H9 (cell line): ENCODE measurements around the gene NHS. TPM values are rescaled to one million over a fixed set of nuclear protein-coding genes. Genes with fewer than 3 reads are reported as not detected.

Experiments
- DNase-seq: peaks from one replicate; pipeline ENCODE4 v3.0.0-alpha.2; 2017
- H2AFZ ChIP-seq: one replicate; pipeline ENCODE4 v1.6.1; 2013; ENCODE audit warnings: mild to moderate bottlenecking, low read length, control low read depth, moderate library complexity
- H2AK5ac ChIP-seq: 2 replicates; pipeline ENCODE4 v1.6.1; 2013; ENCODE audit warnings: low read length, control low read depth, mixed read lengths; ENCODE audit not compliant: insufficient read length
- H2BK120ac ChIP-seq: one replicate; pipeline ENCODE4 v1.6.1; 2013; ENCODE audit warnings: low read depth, mild to moderate bottlenecking, low read length, control low read depth, inconsistent platforms; ENCODE audit not compliant: poor library complexity, severe bottlenecking
- H2BK12ac ChIP-seq: 2 replicates; pipeline ENCODE4 v1.6.1; 2013; ENCODE audit warnings: low read length, control low read depth, mixed read lengths, low read depth; ENCODE audit not compliant: insufficient read length
- H2BK15ac ChIP-seq: 2 replicates; pipeline ENCODE4 v1.6.1; 2013; ENCODE audit warnings: low read depth, low read length, control low read depth
- H2BK20ac ChIP-seq: one replicate; pipeline ENCODE4 v1.6.1; 2013; ENCODE audit warnings: low read depth, mild to moderate bottlenecking, low read length, control low read depth, inconsistent platforms; ENCODE audit not compliant: poor library complexity, severe bottlenecking
- H2BK5ac ChIP-seq: 2 replicates; pipeline ENCODE4 v1.6.1; 2013; ENCODE audit warnings: low read length, control low read depth, mixed read lengths; ENCODE audit not compliant: insufficient read length
- H3K14ac ChIP-seq: 2 replicates; pipeline ENCODE4 v1.6.1; 2013; ENCODE audit warnings: low read length, control low read depth; ENCODE audit not compliant: insufficient read depth
- H3K18ac ChIP-seq: 2 replicates; pipeline ENCODE4 v1.6.1; 2013; ENCODE audit warnings: low read depth, mild to moderate bottlenecking, mixed read lengths, low read length, control low read depth; ENCODE audit not compliant: insufficient read length
- H3K23ac ChIP-seq: 2 replicates; pipeline ENCODE4 v1.6.1; 2013; ENCODE audit warnings: low read length, control low read depth, mixed read lengths, low read depth; ENCODE audit not compliant: insufficient read length
- H3K23me2 ChIP-seq: 2 replicates; pipeline ENCODE4 v1.6.1; 2013; ENCODE audit warnings: low read depth, mild to moderate bottlenecking, mixed read lengths, low read length, control low read depth; ENCODE audit not compliant: insufficient read length, poor library complexity, severe bottlenecking
- H3K27ac ChIP-seq: 2 replicates; pipeline ENCODE4 v1.5.1; 2013; ENCODE audit warnings: low read length, control low read depth, mixed read lengths, low read depth; ENCODE audit not compliant: insufficient read length
- H3K27me3 ChIP-seq: 2 replicates; pipeline ENCODE4 v1.6.1; 2013; ENCODE audit warnings: low read length, control low read depth, inconsistent platforms; ENCODE audit not compliant: insufficient read depth
- H3K4ac ChIP-seq: 2 replicates; pipeline ENCODE4 v1.6.1; 2013; ENCODE audit warnings: low read depth, mild to moderate bottlenecking, control low read depth, inconsistent platforms, low read length, moderate library complexity
- H3K4me1 ChIP-seq: 2 replicates; pipeline ENCODE4 v1.6.1; 2013; ENCODE audit warnings: low read length, control low read depth, inconsistent platforms; ENCODE audit not compliant: insufficient read depth
- H3K4me2 ChIP-seq: 2 replicates; pipeline ENCODE4 v1.6.1; 2013; ENCODE audit warnings: low read length, control low read depth, mixed read lengths; ENCODE audit not compliant: insufficient read length, insufficient read depth
- H3K56ac ChIP-seq: 2 replicates; pipeline ENCODE4 v1.6.1; 2013; ENCODE audit warnings: low read depth, mild to moderate bottlenecking, mixed read lengths, low read length, control low read depth; ENCODE audit not compliant: insufficient read length
- H3K79me1 ChIP-seq: 2 replicates; pipeline ENCODE4 v1.6.1; 2013; ENCODE audit warnings: low read depth, mild to moderate bottlenecking, moderate library complexity, low read length, control low read depth, inconsistent platforms; ENCODE audit not compliant: insufficient read depth, poor library complexity, severe bottlenecking
- H3K79me2 ChIP-seq: 2 replicates; pipeline ENCODE4 v1.6.1; 2013; ENCODE audit warnings: low read length, control low read depth, inconsistent platforms; ENCODE audit not compliant: insufficient read depth
- H3K9ac ChIP-seq: 2 replicates; pipeline ENCODE4 v1.6.1; 2013; ENCODE audit warnings: low read length, control low read depth, mixed read lengths; ENCODE audit not compliant: insufficient read length; ENCODE audit errors: extremely low read depth
- H3K9me3 ChIP-seq: one replicate; pipeline ENCODE4 v1.6.1; 2013; ENCODE audit warnings: low read depth, low read length, inconsistent platforms; ENCODE audit not compliant: control insufficient read depth
- H3T11ph ChIP-seq: one replicate; pipeline ENCODE4 v1.6.1; 2013; ENCODE audit warnings: mild to moderate bottlenecking, low read length, control low read depth, inconsistent platforms
- H4K20me1 ChIP-seq: one replicate; pipeline ENCODE4 v1.6.1; 2013; ENCODE audit not compliant: control insufficient read depth, insufficient read length, insufficient read depth
- H4K5ac ChIP-seq: 2 replicates; pipeline ENCODE4 v1.6.1; 2013; ENCODE audit warnings: low read depth, mild to moderate bottlenecking, mixed read lengths, low read length, control low read depth; ENCODE audit not compliant: insufficient read length
- H4K8ac ChIP-seq: replicated peaks from 2 replicates; pipeline ENCODE4 v1.6.1; 2013; ENCODE audit warnings: low read length, control low read depth, mixed read lengths, low read depth; ENCODE audit not compliant: insufficient read length
- H4K91ac ChIP-seq: 2 replicates; pipeline ENCODE4 v1.6.1; 2013; ENCODE audit warnings: low read depth, mild to moderate bottlenecking, moderate library complexity, mixed read lengths, low read length, control low read depth; ENCODE audit not compliant: insufficient read length
- H3K27ac Mint-ChIP-seq, 3 experiments: 2 replicates in 2 of 3; 3 replicates in 1 of 3; pipeline ENCODE4 v1.8.0; 2020 to 2021; ENCODE audit warnings: mixed read lengths in 3 of 3, mild to moderate bottlenecking in 1 of 3, moderate library complexity in 1 of 3
- H3K27me3 Mint-ChIP-seq: 2 replicates; pipeline ENCODE4 v1.8.0; 2021; ENCODE audit warnings: low read depth, mild to moderate bottlenecking, moderate library complexity, mixed read lengths
- H3K36me3 Mint-ChIP-seq, 3 experiments: 2 replicates in 2 of 3; 3 replicates in 1 of 3; pipeline ENCODE4 v1.8.0; 2020 to 2021; ENCODE audit warnings: low read depth in 3 of 3, mixed read lengths in 3 of 3; ENCODE audit not compliant: insufficient read depth in 1 of 3
- H3K4me1 Mint-ChIP-seq, 2 experiments: 2 replicates each; pipeline ENCODE4 v1.8.0; 2020; ENCODE audit warnings: mixed read lengths in 2 of 2
- H3K4me3 Mint-ChIP-seq, 2 experiments: 2 replicates in 1 of 2; 3 replicates in 1 of 2; pipeline ENCODE4 v1.8.0; 2020 to 2021; ENCODE audit warnings: mild to moderate bottlenecking in 2 of 2, mixed read lengths in 2 of 2, moderate library complexity in 1 of 2
- H3K9me3 Mint-ChIP-seq, 2 experiments: 2 replicates in 1 of 2; 3 replicates in 1 of 2; pipeline ENCODE4 v1.8.0; 2020; ENCODE audit warnings: mild to moderate bottlenecking in 2 of 2, mixed read lengths in 2 of 2, moderate library complexity in 1 of 2
- CTCF ChIP-seq: fragments of 200-600 bp; sonication (generic); conservative IDR thresholded peaks from 3 replicates; pipeline ENCODE4 v1.8.0; 2021; ENCODE audit warnings: antibody characterized with exemption, mild to moderate bottlenecking
- WGBS: extraction: QIAGEN DNeasy Blood & Tissue Kit; methylation state at CpG from one replicate; pipeline ENCODE4 v1.1.7; 2013; ENCODE audit warnings: missing lambda C conversion rate, low lambda C conversion rate, mixed read lengths; ENCODE audit not compliant: insufficient read length; ENCODE audit errors: extremely low coverage; 5-methylcytosine and 5-hydroxymethylcytosine counted together
- total RNA-seq: library from RNA; stranded (reverse); gene quantifications from 2 replicates; pipeline ENCODE4 v1.2.1, GENCODE V29; 2021

NHS gene
- total RNA-seq, 1 experiment from 2014 or later, result 8.7 TPM

GRCh38 chrX:17521871-17522693 is 147.1 kb downstream of the NHS start:
- peaks cover 52 to 58% of the 10 kb centered on the region in 2 experiments for H3K4me1 Mint-ChIP-seq
- Histone ChIP-seq H3K4me1 (peaks cover 15% of the 10 kb centered on the region; the same call in 1 of the 2 replicates), H2AFZ (no peak overlapping the region), H2AK5ac (no peak overlapping the region), H3K4me2 (no peak overlapping the region), H2BK5ac (no peak overlapping the region), H3T11ph (no peak overlapping the region), H3K9ac (no peak overlapping the region), H3K23ac (no peak overlapping the region), H3K18ac (no peak overlapping the region), H3K79me2 (no peaks in the 10 kb centered on the region), H3K14ac (no peak overlapping the region), H3K27me3 (no peaks in the 10 kb centered on the region), H2BK12ac (no peak overlapping the region), H4K8ac (no peak overlapping the region), H4K5ac (no peak overlapping the region), H3K27ac (no peak overlapping the region), H3K23me2 (no peaks in the 10 kb centered on the region), H3K79me1 (no peaks in the 10 kb centered on the region), H3K56ac (no peak overlapping the region), H4K91ac (no peak overlapping the region), H2BK15ac (no peak overlapping the region), H2BK120ac (no peak overlapping the region), H4K20me1 (no peaks in the 10 kb centered on the region), H3K9me3 (peaks cover 5% of the 10 kb centered on the region), H3K4ac (no peak overlapping the region), H2BK20ac (no peak overlapping the region)
- H3K4me3 Mint-ChIP-seq, result 0 out of 5 replicates have a peak overlapping the region, but pooled peaks of 1 of the 2 experiments have one; percentile 13
- DNase-seq, result peak; percentile 56
- H3K9me3 Mint-ChIP-seq, result peaks cover 6 to 11% of the 10 kb centered on the region in 2 experiments; a peak in 4 of 5 replicates
- WGBS, result no CpG with 5 or more reads among the region's 16 CpGs
- no peak overlapping the region for H3K27ac Mint-ChIP-seq
- TF ChIP-seq CTCF, result no peak
- peaks cover 8 to 12% (median 11%) of the 10 kb centered on the region in 3 experiments; a peak in 4 of 7 replicates for H3K36me3 Mint-ChIP-seq
- H3K27me3 Mint-ChIP-seq, result no peaks in the 10 kb centered on the region
